OCI-LY7 (cell line): Measurements from ENCODE around the gene ADAM23.

Source experiments
- CTCF ChIP-seq: fragments of 200-600 bp; sonication (generic); conservative IDR thresholded peaks from 2 replicates; pipeline ENCODE4 v1.5.1; 2014; ENCODE audit warnings: mild to moderate bottlenecking, antibody characterized with exemption, low read length, moderate library complexity, mixed read lengths
- EZH2phosphoT487 ChIP-seq: fragments of 200-600 bp; sonication (generic); IDR thresholded peaks from 2 replicates; pipeline ENCODE4 v1.6.1; 2018; ENCODE audit warnings: low read depth, borderline replicate concordance, mild to moderate bottlenecking, mixed run types, antibody characterized with exemption, low read length, moderate library complexity, mixed read lengths

GRCh38 chr2:206494061-206494460 lies 50.7 kb downstream of the ADAM23 start:
- TF ChIP-seq CTCF, result no peak
- TF ChIP-seq EZH2phosphoT487, result no peak
